ENCODE measurements around the gene LRRC56. TPM values are rescaled to one million over a fixed set of nuclear protein-coding genes. Genes with fewer than 3 reads are reported as not detected.

LRRC56 gene
- total and polyA plus RNA-seq, 2 of the 13 experiments (the other 11 are each of a cell fraction or from before 2014, with no cell fraction given) = 0.11 to 0.29 TPM

GRCh38 chr11:579830-580601 lies 42.7 kb downstream of the LRRC56 start (continued):
- TF ChIP-seq CEBPZ (IDR thresholded peaks at IDR 0.05; ENCODE audit: low read length) (no peak), ZBTB42 (CRISPR knock-in tag; IDR thresholded peaks at IDR 0.05) (no peak), GTF2F1 (IDR thresholded peaks at IDR 0.05; ENCODE audit: low read length) (no peak), NCOA1 (CRISPR knock-in tag; IDR thresholded peaks at IDR 0.05) (no peak), ZNF430 (CRISPR knock-in tag; IDR thresholded peaks at IDR 0.05) (peak; percentile 66), PHF21A (CRISPR knock-in tag; IDR thresholded peaks at IDR 0.05) (peak; percentile 51; the same call in 1 of the 2 replicates), SOX6 (IDR thresholded peaks at IDR 0.05) (no peak), SOX6 (CRISPR knock-in tag; IDR thresholded peaks at IDR 0.05) (peak; percentile 80), CREBL2 (CRISPR knock-in tag; IDR thresholded peaks at IDR 0.05; ENCODE audit: borderline replicate concordance) (no peak), ZNF670 (CRISPR knock-in tag; IDR thresholded peaks at IDR 0.05; ENCODE audit: borderline replicate concordance) (no peak), NBN (conservative IDR thresholded peaks at IDR 0.05) (no peak), ZBTB38 (CRISPR knock-in tag; IDR thresholded peaks at IDR 0.05) (no peak; the same call in 1 of the 2 replicates), HNRNPUL1 (IDR thresholded peaks at IDR 0.05; ENCODE audit: low read depth, low read length) (no peak), ZSCAN12 (CRISPR knock-in tag; IDR thresholded peaks at IDR 0.05) (no peak), POLR2AphosphoS5 (IDR thresholded peaks at IDR 0.05; ENCODE audit: low read depth, low read length) (no peak), HOXA3 (CRISPR knock-in tag; IDR thresholded peaks at IDR 0.05) (peak; percentile 76; the same call in 1 of the 2 replicates), ZNF414 (CRISPR knock-in tag; IDR thresholded peaks at IDR 0.05) (no peak), SMARCC2 (IDR thresholded peaks at IDR 0.05) (no peak), SNAPC5 (CRISPR knock-in tag; IDR thresholded peaks at IDR 0.05; ENCODE audit: borderline replicate concordance) (no peak), GLI4 (CRISPR knock-in tag; IDR thresholded peaks at IDR 0.05; ENCODE audit: borderline replicate concordance) (no peak)
